ENCODE results near the gene STK11.

STK11 gene, protein sequence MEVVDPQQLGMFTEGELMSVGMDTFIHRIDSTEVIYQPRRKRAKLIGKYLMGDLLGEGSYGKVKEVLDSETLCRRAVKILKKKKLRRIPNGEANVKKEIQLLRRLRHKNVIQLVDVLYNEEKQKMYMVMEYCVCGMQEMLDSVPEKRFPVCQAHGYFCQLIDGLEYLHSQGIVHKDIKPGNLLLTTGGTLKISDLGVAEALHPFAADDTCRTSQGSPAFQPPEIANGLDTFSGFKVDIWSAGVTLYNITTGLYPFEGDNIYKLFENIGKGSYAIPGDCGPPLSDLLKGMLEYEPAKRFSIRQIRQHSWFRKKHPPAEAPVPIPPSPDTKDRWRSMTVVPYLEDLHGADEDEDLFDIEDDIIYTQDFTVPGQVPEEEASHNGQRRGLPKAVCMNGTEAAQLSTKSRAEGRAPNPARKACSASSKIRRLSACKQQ

DNA sequence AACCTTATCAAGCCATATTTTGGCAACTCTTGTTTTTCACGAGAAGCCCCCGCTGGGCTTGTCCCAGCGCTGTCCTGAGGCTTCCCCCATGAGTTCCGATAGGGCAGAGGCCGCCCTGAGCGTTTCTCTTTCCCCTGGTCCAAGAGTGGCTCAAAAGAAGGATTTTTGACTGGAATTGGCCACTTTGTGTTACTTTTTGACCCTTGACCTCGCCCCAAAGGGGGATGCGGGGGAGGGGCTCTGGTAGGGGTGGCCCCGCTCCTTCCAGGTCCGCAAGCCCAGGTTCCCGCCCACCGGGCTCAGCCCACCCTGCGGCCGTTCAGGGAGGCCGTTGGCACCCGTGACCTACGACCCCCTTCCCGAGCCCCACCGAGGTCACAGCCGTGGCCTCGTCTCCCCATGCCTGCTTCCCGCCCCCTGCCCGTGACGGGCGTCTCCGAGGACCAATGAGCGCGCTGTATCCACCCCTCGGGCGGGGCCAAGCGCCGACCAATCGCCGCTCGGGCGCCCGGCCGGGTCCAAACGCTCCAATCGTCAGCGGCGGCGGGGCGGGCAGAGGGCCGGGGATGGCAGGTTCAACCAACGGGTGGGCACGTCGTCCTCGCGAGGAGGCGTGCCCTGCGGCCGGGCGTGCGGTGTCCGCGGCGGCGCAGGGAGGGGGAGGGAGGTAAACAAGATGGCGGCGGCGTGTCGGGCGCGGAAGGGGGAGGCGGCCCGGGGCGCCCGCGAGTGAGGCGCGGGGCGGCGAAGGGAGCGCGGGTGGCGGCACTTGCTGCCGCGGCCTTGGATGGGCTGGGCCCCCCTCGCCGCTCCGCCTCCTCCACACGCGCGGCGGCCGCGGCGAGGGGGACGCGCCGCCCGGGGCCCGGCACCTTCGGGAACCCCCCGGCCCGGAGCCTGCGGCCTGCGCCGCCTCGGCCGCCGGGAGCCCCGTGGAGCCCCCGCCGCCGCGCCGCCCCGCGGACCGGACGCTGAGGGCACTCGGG lies at the start of gene STK11:
TSS of gene STK11 (plus strand) at position 665 of the 986 bp plus-strand sequence. CDS start 1,136 bp downstream, outside the sequence.
- peak; percentile 99 for DNase-seq

DNA sequence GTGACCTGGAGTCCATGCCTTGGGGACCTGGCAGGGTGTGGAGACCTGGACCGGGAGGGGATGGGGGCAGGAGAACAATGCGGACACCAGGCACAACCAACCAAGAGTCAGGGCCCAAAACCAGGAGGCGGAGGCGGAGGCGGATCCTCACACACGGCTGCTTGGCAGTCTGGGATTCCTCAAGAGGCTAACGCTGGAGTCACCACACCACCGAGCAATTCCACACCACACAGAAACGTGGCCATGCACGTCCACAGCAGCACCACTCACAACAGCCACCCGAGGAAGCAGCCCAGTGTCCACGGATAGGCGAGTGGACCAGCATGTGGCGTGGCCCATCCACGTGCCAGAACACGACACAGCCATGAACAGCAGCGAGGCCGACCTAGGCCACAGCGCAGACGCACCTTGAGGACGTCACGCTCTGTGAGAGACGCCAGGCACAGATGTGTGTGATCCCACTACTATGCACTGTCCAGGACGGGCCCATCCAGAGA lies 49.2 kb upstream of the STK11 start:
- DNase-seq = no peak

DNA sequence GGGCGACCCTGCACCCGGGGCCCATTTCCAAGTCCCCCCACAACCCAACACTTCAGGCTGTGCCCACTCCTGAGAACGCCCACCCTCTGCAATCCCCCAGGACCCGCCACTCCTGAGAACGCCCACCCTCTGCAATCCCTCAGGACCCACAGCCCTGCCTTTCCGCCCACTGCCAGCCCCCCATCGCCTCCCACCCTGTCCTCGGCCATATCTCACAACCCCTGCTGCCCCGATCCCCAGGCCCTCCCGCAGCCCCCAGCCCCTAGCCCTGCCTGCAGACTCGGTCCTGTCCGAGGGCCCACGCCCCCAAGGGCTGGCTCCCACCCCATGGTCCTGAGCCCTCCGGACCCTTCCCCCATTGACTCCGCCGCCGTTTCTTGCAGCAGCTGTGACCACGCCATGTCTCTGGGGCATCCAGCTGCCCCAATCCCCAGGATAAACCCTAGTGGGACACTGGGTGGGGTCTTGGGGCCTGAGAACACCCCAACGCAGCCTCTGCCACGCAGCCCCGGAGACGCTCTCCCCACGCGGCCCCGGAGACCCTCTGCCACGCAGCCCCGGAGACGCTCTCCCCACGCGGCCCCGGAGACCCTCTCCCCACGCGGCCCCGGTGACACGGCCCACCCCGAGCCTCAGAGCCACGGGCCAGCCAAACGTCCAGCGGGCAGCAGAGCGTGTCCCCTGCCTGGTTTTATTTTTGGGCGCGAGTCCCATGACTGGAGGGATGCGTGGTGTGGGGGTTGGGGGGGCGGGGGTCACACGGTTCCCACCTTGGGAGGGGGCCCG lies 48.6 kb upstream of the STK11 start:
- no peak for DNase-seq

DNA sequence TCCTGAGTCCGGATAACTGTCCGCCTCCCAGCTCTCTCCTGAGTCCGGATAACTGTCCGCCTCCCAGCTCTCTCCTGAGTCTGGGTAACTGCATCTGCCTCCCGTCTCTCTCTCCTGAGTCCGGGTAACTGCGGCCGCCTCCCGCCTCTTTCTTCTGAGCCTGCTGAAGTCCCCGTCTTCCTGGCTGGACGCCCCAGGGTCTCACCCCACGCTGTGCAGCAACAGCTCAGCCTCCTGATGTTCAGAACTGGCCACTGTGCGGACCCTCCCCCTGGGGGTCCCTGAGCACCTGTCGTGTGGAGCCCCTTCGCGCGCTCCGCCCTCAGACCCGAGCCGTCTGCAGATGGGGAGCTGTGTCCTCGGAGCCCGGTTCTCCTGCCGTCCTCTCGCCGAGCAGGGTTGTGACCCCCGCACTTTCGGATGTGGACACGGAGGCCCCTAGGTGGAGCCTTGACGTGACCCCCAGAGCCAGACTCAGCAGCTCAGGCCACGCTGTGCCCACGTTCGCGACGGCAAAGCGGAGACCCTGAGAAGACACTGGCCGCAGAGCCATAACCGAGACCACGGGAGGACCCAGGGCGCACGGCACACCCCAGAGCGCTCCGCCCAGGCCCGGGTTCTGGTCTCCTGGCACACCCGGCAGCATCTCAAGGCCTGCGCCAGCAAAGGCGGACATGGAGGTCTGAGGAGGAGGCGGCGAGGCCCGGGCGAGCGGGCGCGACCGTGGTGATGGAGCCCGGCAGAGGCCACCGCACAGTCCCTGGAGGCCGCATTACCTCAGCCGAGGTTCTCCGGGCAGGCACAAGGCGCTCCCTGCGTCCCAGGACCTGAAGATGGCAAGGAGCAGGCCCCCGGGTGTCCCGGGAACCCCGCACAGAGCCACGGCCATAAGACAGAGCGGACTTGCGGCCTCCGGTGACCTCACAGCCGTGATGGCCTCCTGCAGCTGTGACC lies 47.4 kb upstream of the STK11 start:
- DNase-seq = no peak

DNA sequence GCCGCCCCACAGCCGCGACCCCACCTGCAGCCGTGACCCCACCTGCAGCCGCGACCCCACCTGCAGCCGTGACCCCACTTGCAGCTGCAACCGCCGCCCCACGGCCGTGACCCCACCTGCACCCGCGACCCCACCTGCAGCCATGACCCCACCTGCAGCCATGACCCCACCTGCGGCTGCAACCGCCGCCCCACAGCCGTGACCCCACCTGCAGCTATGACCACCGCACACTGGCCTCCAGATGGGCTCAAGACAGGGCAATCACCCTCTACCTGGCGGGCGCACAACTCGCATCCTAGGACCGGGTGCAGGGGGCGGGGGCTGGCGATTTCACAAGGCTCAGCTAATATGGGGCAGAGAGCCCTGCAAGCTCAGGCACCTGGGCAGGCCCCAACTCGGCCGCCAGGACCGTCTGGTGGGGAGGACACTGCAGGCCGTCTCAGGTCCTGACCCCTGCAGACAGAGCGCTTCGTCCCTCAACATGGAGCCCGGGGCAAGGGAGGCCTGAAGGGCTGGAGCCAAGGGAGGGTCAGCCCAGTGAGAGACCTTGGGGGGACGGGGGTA lies 46.6 kb upstream of the STK11 start:
- DNase-seq = no peak

DNA sequence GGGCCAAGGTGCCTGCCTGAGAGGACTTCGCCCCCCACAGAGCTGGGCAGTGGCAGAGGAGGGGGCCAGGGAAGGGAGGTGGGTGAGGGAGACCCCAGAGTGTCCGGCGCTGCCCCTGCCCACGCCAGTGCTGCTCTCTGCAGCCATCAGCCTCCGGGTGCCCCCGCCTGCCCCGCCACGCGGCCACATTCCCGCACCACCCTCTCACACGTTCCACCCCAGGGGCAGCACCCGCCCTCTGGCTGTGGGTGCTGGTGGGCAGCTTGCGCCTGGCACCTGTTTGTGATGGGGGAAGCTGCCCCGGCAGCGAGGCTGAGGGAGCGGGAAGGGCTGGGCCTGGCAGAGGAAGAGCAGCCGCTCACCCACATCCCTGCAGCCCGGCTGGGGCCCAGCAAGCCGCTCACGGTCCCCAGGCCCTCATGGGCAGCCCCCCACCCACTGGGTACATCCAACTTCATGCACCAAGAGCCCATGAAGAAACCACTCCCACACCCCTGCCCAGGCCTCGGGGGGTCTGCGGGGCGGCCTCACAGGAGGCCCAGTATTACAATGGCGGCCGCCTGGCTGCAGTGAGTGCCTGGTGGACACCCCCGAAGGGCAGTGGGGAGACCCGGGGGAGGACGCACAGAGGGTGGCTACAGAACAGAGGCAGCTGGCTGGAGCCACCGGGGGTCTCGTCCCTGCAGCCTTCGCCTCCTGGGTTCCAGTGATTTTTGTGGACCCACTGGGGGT lies 45.5 kb upstream of the STK11 start:
- no peak for DNase-seq

DNA sequence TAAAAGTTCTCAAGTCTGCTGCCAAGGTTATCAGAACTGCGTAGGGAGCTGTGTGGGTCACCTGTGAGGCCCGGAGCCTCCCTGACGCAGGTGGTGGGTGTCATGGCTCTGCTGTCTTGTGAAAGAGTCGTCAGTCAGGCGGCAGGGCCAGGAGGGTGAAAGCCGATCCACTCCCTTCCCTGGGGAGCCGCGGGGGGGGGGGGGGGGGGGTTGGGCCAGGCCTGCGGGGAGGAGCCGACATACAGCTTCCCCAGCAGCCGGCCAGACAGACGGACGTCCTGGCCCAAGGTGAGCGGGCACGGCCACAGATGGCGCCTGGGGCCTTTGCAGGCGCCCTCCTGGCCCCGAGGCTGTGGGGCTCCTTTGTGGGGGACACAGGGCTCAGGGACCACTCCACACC lies 43.9 kb upstream of the STK11 start:
- no peak for DNase-seq

DNA sequence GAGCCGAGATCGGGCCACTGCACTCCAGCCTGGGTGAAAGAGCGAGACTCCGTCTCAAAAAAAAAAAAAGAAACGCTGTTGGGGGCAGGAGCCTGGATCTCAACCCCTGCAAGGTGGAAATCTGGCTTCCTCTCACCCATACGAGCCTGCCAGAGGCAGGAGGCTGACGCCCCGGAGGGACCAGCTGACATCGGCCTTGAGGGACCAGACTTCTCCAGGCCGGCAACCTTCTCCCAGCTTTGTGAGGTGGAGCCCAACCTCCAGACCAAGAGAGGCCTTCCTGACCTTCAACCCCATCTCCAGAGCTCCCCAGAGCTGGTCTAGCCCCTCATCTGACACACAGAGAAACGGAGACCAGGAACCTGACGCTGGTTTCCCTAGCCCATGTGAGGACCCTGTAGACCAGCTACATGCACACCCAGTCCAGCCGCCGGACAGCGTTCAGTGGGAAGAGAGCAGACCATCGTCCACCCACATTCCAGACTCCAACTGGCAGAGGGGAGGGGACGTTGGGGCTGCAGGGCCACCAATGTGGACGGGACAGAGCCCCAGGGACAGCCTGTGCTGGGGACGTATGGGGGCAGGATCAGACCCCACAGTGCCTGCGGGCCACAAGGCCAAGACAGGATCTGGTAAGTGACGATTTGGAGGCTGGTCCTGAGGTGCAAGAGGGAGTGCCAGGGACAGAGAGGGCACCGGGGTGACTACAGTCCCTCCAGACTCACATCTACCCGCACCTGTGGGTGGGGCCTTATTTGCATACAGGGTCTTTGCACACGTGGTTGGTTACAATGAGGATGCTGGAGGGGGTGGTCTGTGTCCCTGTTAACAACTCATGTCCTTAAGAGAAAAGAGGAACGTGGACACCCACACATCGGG lies 42.9 kb upstream of the STK11 start:
- no peak for DNase-seq

DNA sequence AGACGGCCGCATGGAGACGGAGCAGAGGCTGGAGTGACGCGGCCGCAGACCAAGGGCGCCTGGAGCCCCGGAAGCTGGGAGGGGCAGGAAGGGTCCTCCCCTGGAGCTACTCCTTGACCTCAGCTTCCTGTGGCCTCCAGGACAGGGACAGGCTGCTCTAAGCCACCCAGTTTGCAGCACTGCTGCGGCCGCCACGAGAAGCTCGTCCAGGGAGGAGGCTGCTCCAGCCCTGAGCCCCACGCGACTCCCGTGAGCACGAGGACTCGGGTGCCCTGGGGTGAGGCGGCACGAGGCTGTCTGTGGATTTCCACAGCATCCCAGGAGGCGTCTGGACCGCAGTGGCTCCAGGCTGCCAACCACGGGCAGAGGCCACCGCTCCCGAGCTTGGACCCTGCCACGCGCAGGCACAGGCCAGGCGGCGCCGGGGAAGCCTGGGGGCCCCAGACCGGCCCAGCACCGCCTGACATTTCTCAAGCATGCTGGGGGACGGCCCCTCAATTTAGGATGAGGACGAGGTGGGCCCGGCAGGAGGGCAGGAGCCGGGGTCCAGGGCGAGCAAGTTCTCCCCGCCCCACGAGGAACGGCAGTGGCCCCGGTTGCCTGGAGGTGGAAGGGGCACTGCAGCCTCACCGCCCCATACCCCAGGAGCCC lies 42.2 kb upstream of the STK11 start:
- no peak for DNase-seq

DNA sequence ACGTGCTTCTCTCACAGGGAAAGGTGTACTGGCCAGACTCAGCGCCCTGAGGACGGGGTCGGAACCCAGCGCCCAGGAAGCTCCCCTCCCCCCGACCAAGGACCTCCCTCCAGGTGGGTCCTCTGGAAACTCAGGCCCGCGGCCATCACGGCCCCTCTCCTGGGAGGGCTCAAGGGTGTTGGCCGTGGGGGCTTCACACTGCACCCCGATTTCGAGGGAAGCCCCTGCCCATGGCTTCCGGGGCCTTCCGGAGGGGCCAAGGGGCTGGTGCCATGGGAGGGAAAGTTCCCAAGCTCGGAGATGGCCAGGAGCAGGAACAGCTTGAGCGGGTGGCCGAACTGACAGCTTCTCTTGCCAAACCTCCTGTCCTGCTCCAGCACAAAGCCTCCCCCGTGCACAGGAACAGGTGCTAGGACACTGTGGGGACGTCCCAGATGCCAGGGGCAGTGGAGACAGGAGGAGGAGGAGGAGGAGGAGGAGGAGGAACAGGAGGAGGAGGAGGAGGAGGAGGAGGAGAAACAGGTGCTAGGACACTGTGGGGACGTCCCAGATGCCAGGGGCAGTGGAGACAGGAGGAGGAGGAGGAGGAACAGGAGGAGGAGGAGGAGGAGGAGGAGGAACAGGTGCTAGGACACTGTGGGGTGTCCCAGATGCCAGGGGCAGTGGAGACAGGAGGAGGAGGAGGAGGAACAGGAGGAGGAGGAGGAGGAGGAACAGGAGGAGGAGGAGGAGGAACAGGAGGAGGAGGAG lies 41.5 kb upstream of the STK11 start:
- DNase-seq = no peak

DNA sequence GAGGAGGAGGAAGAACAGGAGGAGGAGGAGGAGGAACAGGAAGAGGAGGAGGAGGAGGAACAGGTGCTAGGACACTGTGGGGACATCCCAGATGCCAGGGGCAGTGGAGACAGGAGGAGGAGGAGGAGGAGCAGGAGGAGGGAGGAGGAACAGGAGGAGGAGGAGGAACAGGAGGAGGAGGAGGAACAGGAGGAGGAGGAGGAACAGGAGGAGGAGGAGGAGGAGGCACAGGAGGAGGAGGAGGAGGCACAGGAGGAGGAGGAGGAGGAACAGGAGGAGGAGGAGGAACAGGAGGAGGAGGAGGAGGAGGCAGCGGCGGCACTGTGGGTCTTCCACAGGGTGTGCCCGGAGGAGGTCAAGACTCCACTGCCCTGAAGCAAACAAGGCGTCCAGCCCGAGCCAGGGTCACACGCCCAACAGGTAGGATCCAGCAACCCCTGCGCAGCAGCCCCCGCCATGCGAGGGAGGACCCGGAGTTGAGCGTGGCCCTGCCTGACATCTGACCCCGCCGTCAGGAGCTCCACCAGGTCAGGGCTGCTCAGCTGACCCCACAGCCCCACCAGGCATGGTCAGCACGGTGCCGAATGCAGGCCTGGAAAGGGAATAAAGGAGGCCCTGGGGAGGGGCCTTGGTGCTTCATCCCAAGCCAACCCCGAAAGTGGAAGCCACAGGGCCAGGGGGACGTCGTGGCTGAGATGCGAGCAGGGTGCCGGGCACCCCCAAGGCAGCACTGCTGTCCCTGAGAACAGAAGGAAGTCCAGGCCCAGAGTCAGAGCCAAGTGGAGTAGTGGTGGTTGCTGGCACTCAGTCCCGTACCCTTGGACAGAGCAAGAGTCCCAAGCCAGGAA lies 40.7 kb upstream of the STK11 start:
- no peak for DNase-seq

DNA sequence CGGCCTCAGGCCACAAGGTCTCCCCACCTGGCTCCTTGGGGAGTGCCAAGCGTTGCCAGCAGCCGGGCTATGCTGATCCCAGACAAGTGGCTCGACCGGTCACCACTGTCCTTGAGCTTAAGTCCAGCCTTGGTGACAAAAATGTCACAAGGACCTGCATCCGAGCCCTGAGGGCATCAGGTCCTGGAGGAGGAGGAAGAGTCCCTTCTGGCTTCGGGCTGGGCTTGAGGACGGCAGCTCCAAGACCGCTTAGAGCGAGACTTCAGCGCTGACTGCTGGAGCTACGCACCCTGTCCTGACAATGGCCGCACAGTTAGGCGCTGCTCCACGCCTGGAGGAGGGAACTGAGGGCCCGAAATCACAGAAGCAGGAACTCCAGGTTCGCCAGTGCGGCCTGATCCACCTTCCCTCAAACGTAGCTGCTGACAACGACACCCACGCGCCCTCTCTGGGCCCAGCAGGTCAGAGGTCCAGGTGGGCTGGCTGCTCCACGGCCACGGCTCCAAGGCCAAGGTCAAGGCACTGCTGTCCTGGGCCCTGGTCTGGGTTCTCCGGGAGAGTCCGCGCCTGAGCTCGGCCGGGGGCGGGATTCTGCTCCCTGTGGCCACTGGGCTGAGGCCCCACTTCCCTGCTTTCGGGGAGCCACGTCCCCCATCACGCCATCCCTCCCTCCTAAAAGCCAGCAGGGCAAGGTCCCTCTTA lies 38.6 kb upstream of the STK11 start:
- no peak for DNase-seq

DNA sequence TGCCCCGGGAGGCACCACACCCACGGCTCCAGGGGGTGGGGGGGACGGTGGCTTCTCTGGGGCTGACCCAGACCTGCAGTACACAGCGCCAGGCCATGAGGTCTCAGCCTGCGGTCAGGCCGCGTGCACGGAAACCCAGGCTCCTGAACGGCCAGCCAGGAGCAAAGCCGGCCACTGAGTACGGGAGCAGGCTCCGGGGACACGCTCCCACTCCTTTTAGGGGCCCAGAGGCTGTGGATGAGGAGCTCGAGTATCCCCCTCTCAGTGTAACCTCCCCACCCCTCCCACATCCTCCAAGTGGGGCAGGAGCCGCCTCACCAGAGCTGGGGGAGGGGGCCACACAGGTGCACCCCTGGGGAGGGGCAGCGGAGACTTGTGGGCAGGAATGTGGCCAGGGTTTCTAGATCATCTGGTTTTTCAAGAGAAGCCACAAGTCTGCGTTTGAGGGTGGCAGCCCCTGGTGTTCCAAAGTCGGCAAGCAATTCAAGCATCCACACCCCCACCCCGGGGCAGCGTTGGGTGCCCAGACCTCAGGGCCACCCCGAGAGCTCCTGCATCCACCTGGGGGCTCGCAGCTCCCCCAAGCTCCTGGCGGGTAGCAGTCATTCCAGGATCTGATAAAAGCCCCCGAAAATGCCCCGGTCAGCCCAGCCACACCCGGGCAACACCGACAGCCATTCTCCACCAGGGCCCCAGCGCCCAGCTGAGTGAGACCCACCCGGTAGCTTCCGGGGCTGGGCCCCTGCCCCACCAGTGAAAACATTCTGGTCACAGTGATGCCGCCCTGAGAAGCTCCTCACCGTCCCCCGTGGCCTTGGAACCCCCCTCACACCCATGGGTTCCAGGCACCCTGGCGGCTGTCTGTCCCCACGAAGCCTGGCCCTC lies 37.6 kb upstream of the STK11 start:
- no peak for DNase-seq

DNA sequence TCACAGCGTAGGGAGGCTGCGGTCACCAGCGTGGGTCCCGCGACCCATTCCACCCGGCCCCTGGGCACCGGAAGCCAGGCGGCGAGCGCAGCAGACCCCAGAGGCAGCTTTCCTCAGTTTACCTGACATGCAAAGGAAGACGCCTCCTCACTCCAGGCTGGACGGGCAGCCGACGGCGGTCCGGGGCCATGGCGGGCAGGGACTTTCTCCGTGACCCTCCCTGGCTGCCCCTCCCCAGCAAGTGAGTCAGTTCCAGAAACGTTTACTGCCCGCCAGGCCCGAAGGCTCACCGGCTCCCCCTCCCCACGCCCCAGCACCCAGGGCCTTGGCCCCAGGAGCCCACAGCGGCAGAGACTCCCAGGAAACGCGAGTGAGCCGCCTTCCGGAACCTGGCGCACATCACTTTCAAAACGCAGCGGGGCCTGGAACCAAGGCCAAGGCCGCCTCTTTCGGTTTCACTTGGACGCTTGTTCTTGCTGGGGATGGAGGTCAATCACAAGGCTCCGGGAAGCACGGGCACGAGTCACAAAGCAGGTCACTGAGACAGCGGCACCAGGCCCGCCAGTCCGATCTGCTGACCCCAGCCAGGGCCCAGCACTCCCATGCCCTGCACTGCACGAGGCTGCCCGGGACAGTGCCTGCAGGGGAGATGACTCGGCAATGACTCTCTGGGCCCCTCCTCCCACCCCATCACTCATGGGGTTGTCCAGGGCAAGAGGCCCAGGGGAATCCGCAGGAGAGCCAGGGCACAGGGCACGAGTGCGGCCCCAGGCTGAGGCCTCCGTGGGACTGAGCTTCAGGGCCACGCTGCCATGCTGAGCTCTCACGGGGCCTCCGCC lies 36.8 kb upstream of the STK11 start:
- DNase-seq = no peak

Measured in stimulated activated CD4-positive, alpha-beta T cell treated with anti-CD3 and anti-CD28 coated beads, Interleukin-12 subunit alpha, Interleukin-12 subunit beta, amount 100 ng/mL, for 4 hours (primary cell).